Muscle of leg (tissue), 11 donors: ENCODE measurements around the gene ELL2. TPM values are rescaled to one million over a fixed set of nuclear protein-coding genes. Genes with fewer than 3 reads are reported as not detected.

Source experiments
- DNase-seq: peaks from one replicate; pipeline ENCODE4 v3.0.0; 2013
- H3K27ac ChIP-seq: one replicate; pipeline ENCODE4 v1.5.1; 2013; ENCODE audit warnings: mild to moderate bottlenecking, low read length, control low read depth
- H3K27me3 ChIP-seq: one replicate; pipeline ENCODE4 v1.6.1; 2013; ENCODE audit warnings: low read length; ENCODE audit not compliant: control insufficient read depth, insufficient read depth
- H3K36me3 ChIP-seq: one replicate; pipeline ENCODE4 v1.6.1; 2013; ENCODE audit warnings: low read length; ENCODE audit not compliant: control insufficient read depth, insufficient read depth
- H3K4me1 ChIP-seq: one replicate; pipeline ENCODE4 v1.6.1; 2013; ENCODE audit warnings: low read length; ENCODE audit not compliant: control insufficient read depth, insufficient read depth
- H3K4me3 ChIP-seq: one replicate; pipeline ENCODE4 v1.5.1; 2013; ENCODE audit warnings: low read length, control low read depth
- H3K9me3 ChIP-seq: replicated peaks from 2 replicates; pipeline ENCODE4 v1.6.1; 2013; ENCODE audit warnings: low read depth, low read length; ENCODE audit not compliant: control insufficient read depth
- WGBS: methylation state at CpG from one replicate; pipeline ENCODE4 v1.1.5; 2013; ENCODE audit warnings: missing lambda C conversion rate; ENCODE audit not compliant: insufficient coverage; 5-methylcytosine and 5-hydroxymethylcytosine counted together
- polyA plus RNA-seq, 8 donors: library from polyadenylated mRNA; unstranded; fragments of 120-200 nt; gene quantifications; one replicate each; pipeline versions ENCODE4 v1.2.1 to v1.2.3, GENCODE V29; 2013; ENCODE audit warnings: inconsistent platforms in 1 of 8, low replicate concordance in 1 of 8; ENCODE audit not compliant: insufficient read length in 8 of 8, insufficient read depth in 1 of 8
- total RNA-seq: library from RNA; stranded (reverse); fragments of 120-200 nt; gene quantifications from one replicate; pipeline ENCODE4 v1.2.4, GENCODE V29; 2013

ELL2 gene
- total and polyA plus RNA-seq, 9 donors, result 2.1 to 4.9 (median 3.5) TPM

GRCh38 chr5:95957561-95958203 lies 4.0 kb downstream of the ELL2 start:
- WGBS, result no CpG with 5 or more reads among the region's 3 CpGs
- H3K27me3 ChIP-seq, result peaks cover 25% of the 10 kb centered on the region
- peaks cover 21% of the 10 kb centered on the region for H3K4me1 ChIP-seq
- H3K36me3 ChIP-seq, result no peaks in the 10 kb centered on the region
- no peak overlapping the region for H3K4me3 ChIP-seq
- H3K9me3 ChIP-seq, result no peaks in the 10 kb centered on the region
- H3K27ac ChIP-seq, result no peak overlapping the region
- DNase-seq, result no peak

- DNase-seq, result no peak
- Histone ChIP-seq H3K27ac (no peak overlapping the region), H3K4me3 (no peak overlapping the region), H3K27me3 (peaks cover 21% of the 10 kb centered on the region), H3K4me1 (peaks cover 19% of the 10 kb centered on the region), H3K9me3 (no peaks in the 10 kb centered on the region), H3K36me3 (no peaks in the 10 kb centered on the region)
Observed at GRCh38 chr5:95956900-95957293, 4.8 kb downstream of the ELL2 start.

- H3K9me3 ChIP-seq, result no peaks in the 10 kb centered on the region
- peaks cover 21% of the 10 kb centered on the region for H3K27me3 ChIP-seq
- H3K27ac ChIP-seq, result no peak overlapping the region
- no peaks in the 10 kb centered on the region for H3K36me3 ChIP-seq
- peak; percentile 52 for DNase-seq
- WGBS, result 21% methylated on average over 2 of the region's 2 CpGs
- H3K4me1 ChIP-seq, result peaks cover 18% of the 10 kb centered on the region
- H3K4me3 ChIP-seq, result no peak overlapping the region
Observed at GRCh38 chr5:95956021-95956899, 5.4 kb downstream of the ELL2 start.

- no peaks in the 10 kb centered on the region for H3K9me3 ChIP-seq
- no peak overlapping the region for H3K4me3 ChIP-seq
- H3K27ac ChIP-seq, result no peak overlapping the region
- 94% methylated on average over 2 of the region's 3 CpGs for WGBS
- no peak for DNase-seq
- H3K4me1 ChIP-seq, result peaks cover 5% of the 10 kb centered on the region
- H3K27me3 ChIP-seq, result peaks cover 7% of the 10 kb centered on the region
- H3K36me3 ChIP-seq, result no peaks in the 10 kb centered on the region
Observed at GRCh38 chr5:95954716-95955115, 6.9 kb downstream of the ELL2 start.

GRCh38 chr5:95953021-95953702 lies 8.5 kb downstream of the ELL2 start:
- whole genome bisulfite sequencing, result no CpG with 5 or more reads among the region's 5 CpGs
- Histone ChIP-seq H3K4me3 (no peak overlapping the region), H3K27ac (no peak overlapping the region), H3K4me1 (no peaks in the 10 kb centered on the region), H3K9me3 (no peaks in the 10 kb centered on the region), H3K27me3 (no peaks in the 10 kb centered on the region), H3K36me3 (no peaks in the 10 kb centered on the region)
- DNase-seq, result no peak

- H3K27me3 ChIP-seq, result no peaks in the 10 kb centered on the region
- no peaks in the 10 kb centered on the region for H3K9me3 ChIP-seq
- DNase-seq, result no peak
- no peaks in the 10 kb centered on the region for H3K36me3 ChIP-seq
- H3K27ac ChIP-seq, result no peak overlapping the region
- H3K4me1 ChIP-seq, result no peaks in the 10 kb centered on the region
- WGBS, result no CpG with 5 or more reads among the region's 4 CpGs
- no peak overlapping the region for H3K4me3 ChIP-seq
Observed at GRCh38 chr5:95951916-95952315, 9.7 kb downstream of the ELL2 start.

GRCh38 chr5:95949810-95950209 lies 11.8 kb downstream of the ELL2 start:
- WGBS, result no CpG with 5 or more reads among the region's 1 CpG
- Histone ChIP-seq H3K27me3 (no peaks in the 10 kb centered on the region), H3K9me3 (no peaks in the 10 kb centered on the region), H3K36me3 (no peaks in the 10 kb centered on the region), H3K4me1 (no peaks in the 10 kb centered on the region), H3K27ac (no peak overlapping the region), H3K4me3 (no peak overlapping the region)
- DNase-seq, result no peak

GRCh38 chr5:95948631-95949030 lies 13.0 kb downstream of the ELL2 start:
- no peak overlapping the region for H3K27ac ChIP-seq
- no peak overlapping the region for H3K4me3 ChIP-seq
- H3K27me3 ChIP-seq, result no peaks in the 10 kb centered on the region
- no peaks in the 10 kb centered on the region for H3K9me3 ChIP-seq
- H3K4me1 ChIP-seq, result no peaks in the 10 kb centered on the region
- DNase-seq, result no peak
- no peaks in the 10 kb centered on the region for H3K36me3 ChIP-seq

GRCh38 chr5:95946451-95946850 lies 15.2 kb downstream of the ELL2 start:
- WGBS, result 100% methylated on average over 1 of the region's 1 CpG
- H3K4me3 ChIP-seq, result no peak overlapping the region
- H3K4me1 ChIP-seq, result no peaks in the 10 kb centered on the region
- H3K36me3 ChIP-seq, result no peaks in the 10 kb centered on the region
- no peak overlapping the region for H3K27ac ChIP-seq
- H3K9me3 ChIP-seq, result no peaks in the 10 kb centered on the region
- H3K27me3 ChIP-seq, result no peaks in the 10 kb centered on the region
- DNase-seq, result no peak

GRCh38 chr5:95942968-95943367 lies 18.7 kb downstream of the ELL2 start:
- WGBS, result no CpG with 5 or more reads among the region's 2 CpGs
- no peaks in the 10 kb centered on the region for H3K4me1 ChIP-seq
- H3K4me3 ChIP-seq, result no peak overlapping the region
- H3K36me3 ChIP-seq, result no peaks in the 10 kb centered on the region
- no peaks in the 10 kb centered on the region for H3K27me3 ChIP-seq
- no peak overlapping the region for H3K27ac ChIP-seq
- DNase-seq, result no peak
- no peaks in the 10 kb centered on the region for H3K9me3 ChIP-seq
